Measurements from ENCODE around the gene SULT1C3. TPM values are rescaled to one million over a fixed set of nuclear protein-coding genes. Genes with fewer than 3 reads are reported as not detected.

SULT1C3 gene
- total and polyA plus RNA-seq, 2 of the 13 experiments (the other 11 are each of a cell fraction or from before 2014, with no cell fraction given) = not detected

DNA sequence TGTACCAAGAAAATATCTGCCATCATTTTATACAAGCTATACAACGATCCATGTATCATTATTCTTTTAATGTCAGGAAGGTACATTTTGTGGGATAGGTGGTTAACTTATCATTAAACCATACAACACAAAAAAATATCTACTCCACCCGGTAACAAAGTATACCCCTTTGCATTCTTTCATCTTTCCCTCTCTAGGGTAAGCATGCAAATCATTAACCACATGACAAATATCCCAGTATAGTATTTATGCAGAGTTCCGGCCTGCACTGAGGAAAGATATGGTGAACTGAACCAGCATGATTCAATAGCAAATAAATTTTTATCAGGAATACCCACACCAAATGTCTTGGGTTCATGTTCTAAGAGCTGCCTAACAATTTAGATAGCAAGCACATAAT lies 26.4 kb downstream of the SULT1C3 start (continued):
- TF ChIP-seq DNMT1 (CRISPR knock-in tag; IDR thresholded peaks at IDR 0.05) = no peak
- TF ChIP-seq, protein P1, sequence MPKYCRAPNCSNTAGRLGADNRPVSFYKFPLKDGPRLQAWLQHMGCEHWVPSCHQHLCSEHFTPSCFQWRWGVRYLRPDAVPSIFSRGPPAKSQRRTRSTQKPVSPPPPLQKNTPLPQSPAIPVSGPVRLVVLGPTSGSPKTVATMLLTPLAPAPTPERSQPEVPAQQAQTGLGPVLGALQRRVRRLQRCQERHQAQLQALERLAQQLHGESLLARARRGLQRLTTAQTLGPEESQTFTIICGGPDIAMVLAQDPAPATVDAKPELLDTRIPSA (CRISPR knock-in tag; IDR thresholded peaks at IDR 0.05; ENCODE audit: borderline replicate concordance) = no peak
- TF ChIP-seq ZFP36L2 (CRISPR knock-in tag; IDR thresholded peaks at IDR 0.05) = no peak
- TF ChIP-seq, protein P2, sequence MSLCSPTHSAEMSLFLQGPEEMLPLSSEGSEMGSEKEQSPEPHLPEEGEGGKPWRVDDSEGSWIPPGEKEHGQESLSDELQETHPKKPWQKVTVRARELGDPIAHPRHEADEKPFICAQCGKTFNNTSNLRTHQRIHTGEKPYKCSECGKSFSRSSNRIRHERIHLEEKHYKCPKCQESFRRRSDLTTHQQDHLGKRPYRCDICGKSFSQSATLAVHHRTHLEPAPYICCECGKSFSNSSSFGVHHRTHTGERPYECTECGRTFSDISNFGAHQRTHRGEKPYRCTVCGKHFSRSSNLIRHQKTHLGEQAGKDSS (CRISPR knock-in tag; IDR thresholded peaks at IDR 0.05; ENCODE audit: borderline replicate concordance, low read depth) = no peak
- peak; percentile 68 for TF ChIP-seq GATAD2A (CRISPR knock-in tag; IDR thresholded peaks at IDR 0.05)
- TF ChIP-seq SAP130 (CRISPR knock-in tag; IDR thresholded peaks at IDR 0.05; ENCODE audit: low read depth) = peak; percentile 72
- TF ChIP-seq MYNN (CRISPR knock-in tag; IDR thresholded peaks at IDR 0.05; ENCODE audit: low read depth) = no peak
- TF ChIP-seq, protein P3, sequence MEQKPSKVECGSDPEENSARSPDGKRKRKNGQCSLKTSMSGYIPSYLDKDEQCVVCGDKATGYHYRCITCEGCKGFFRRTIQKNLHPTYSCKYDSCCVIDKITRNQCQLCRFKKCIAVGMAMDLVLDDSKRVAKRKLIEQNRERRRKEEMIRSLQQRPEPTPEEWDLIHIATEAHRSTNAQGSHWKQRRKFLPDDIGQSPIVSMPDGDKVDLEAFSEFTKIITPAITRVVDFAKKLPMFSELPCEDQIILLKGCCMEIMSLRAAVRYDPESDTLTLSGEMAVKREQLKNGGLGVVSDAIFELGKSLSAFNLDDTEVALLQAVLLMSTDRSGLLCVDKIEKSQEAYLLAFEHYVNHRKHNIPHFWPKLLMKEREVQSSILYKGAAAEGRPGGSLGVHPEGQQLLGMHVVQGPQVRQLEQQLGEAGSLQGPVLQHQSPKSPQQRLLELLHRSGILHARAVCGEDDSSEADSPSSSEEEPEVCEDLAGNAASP (CRISPR knock-in tag; IDR thresholded peaks at IDR 0.05; ENCODE audit: borderline replicate concordance) = no peak
- TF ChIP-seq, protein P4, sequence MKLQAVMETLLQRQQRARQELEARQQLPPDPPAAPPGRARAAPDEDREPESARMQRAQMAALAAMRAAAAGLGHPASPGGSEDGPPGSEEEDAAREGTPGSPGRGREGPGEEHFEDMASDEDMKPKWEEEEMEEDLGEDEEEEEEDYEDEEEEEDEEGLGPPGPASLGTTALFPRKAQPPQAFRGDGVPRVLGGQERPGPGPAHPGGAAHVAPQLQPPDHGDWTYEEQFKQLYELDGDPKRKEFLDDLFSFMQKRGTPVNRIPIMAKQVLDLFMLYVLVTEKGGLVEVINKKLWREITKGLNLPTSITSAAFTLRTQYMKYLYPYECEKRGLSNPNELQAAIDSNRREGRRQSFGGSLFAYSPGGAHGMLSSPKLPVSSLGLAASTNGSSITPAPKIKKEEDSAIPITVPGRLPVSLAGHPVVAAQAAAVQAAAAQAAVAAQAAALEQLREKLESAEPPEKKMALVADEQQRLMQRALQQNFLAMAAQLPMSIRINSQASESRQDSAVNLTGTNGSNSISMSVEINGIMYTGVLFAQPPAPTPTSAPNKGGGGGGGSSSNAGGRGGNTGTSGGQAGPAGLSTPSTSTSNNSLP (IDR thresholded peaks at IDR 0.05; ENCODE audit: low read depth, low read length) = peak; percentile 80
- TF ChIP-seq, protein P5, sequence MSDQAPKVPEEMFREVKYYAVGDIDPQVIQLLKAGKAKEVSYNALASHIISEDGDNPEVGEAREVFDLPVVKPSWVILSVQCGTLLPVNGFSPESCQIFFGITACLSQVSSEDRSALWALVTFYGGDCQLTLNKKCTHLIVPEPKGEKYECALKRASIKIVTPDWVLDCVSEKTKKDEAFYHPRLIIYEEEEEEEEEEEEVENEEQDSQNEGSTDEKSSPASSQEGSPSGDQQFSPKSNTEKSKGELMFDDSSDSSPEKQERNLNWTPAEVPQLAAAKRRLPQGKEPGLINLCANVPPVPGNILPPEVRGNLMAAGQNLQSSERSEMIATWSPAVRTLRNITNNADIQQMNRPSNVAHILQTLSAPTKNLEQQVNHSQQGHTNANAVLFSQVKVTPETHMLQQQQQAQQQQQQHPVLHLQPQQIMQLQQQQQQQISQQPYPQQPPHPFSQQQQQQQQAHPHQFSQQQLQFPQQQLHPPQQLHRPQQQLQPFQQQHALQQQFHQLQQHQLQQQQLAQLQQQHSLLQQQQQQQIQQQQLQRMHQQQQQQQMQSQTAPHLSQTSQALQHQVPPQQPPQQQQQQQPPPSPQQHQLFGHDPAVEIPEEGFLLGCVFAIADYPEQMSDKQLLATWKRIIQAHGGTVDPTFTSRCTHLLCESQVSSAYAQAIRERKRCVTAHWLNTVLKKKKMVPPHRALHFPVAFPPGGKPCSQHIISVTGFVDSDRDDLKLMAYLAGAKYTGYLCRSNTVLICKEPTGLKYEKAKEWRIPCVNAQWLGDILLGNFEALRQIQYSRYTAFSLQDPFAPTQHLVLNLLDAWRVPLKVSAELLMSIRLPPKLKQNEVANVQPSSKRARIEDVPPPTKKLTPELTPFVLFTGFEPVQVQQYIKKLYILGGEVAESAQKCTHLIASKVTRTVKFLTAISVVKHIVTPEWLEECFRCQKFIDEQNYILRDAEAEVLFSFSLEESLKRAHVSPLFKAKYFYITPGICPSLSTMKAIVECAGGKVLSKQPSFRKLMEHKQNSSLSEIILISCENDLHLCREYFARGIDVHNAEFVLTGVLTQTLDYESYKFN (CRISPR knock-in tag; conservative IDR thresholded peaks at IDR 0.05) = peak; percentile 69
- peak; percentile 54; the same call in 1 of the 2 replicates for TF ChIP-seq ETV5 (CRISPR knock-in tag; IDR thresholded peaks at IDR 0.05; ENCODE audit: borderline replicate concordance)
- peak; percentile 87; the same call in 1 of the 2 replicates for TF ChIP-seq HNRNPUL1 (IDR thresholded peaks at IDR 0.05; ENCODE audit: low read depth, low read length)
- TF ChIP-seq, protein P6, sequence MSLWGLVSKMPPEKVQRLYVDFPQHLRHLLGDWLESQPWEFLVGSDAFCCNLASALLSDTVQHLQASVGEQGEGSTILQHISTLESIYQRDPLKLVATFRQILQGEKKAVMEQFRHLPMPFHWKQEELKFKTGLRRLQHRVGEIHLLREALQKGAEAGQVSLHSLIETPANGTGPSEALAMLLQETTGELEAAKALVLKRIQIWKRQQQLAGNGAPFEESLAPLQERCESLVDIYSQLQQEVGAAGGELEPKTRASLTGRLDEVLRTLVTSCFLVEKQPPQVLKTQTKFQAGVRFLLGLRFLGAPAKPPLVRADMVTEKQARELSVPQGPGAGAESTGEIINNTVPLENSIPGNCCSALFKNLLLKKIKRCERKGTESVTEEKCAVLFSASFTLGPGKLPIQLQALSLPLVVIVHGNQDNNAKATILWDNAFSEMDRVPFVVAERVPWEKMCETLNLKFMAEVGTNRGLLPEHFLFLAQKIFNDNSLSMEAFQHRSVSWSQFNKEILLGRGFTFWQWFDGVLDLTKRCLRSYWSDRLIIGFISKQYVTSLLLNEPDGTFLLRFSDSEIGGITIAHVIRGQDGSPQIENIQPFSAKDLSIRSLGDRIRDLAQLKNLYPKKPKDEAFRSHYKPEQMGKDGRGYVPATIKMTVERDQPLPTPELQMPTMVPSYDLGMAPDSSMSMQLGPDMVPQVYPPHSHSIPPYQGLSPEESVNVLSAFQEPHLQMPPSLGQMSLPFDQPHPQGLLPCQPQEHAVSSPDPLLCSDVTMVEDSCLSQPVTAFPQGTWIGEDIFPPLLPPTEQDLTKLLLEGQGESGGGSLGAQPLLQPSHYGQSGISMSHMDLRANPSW (CRISPR knock-in tag; IDR thresholded peaks at IDR 0.05; ENCODE audit: borderline replicate concordance) = no peak
- TF ChIP-seq, protein P7, sequence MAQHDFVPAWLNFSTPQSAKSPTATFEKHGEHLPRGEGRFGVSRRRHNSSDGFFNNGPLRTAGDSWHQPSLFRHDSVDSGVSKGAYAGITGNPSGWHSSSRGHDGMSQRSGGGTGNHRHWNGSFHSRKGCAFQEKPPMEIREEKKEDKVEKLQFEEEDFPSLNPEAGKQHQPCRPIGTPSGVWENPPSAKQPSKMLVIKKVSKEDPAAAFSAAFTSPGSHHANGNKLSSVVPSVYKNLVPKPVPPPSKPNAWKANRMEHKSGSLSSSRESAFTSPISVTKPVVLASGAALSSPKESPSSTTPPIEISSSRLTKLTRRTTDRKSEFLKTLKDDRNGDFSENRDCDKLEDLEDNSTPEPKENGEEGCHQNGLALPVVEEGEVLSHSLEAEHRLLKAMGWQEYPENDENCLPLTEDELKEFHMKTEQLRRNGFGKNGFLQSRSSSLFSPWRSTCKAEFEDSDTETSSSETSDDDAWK (CRISPR knock-in tag; IDR thresholded peaks at IDR 0.05) = no peak
- TF ChIP-seq ZBTB20 (CRISPR knock-in tag; IDR thresholded peaks at IDR 0.05; ENCODE audit: borderline replicate concordance, low read depth) = peak; percentile 69; the same call in 1 of the 2 replicates
- TF ChIP-seq ZNF605 (CRISPR knock-in tag; IDR thresholded peaks at IDR 0.05) = no peak
- TF ChIP-seq ZNF562 (CRISPR knock-in tag; IDR thresholded peaks at IDR 0.05; ENCODE audit: borderline replicate concordance) = no peak
- TF ChIP-seq MIXL1 (CRISPR knock-in tag; IDR thresholded peaks at IDR 0.05) = peak; percentile 40; the same call in 1 of the 2 replicates

Data from HepG2 (cell line).